NCI-H2171 treated with DMSO at 0.1 percent for 48 hours (cell line): Measurements from ENCODE around the gene RAD54L.
"Not testable (repeated sequence)": the region's sequence is repeated elsewhere in the genome, so short reads cannot be mapped to it uniquely, and the experiment has no call there.

Experiments used
- DNase-seq: peaks from one replicate; lab custom pipeline; 2025; lab: John Stamatoyannopoulos, UW

RAD54L gene

DNA sequence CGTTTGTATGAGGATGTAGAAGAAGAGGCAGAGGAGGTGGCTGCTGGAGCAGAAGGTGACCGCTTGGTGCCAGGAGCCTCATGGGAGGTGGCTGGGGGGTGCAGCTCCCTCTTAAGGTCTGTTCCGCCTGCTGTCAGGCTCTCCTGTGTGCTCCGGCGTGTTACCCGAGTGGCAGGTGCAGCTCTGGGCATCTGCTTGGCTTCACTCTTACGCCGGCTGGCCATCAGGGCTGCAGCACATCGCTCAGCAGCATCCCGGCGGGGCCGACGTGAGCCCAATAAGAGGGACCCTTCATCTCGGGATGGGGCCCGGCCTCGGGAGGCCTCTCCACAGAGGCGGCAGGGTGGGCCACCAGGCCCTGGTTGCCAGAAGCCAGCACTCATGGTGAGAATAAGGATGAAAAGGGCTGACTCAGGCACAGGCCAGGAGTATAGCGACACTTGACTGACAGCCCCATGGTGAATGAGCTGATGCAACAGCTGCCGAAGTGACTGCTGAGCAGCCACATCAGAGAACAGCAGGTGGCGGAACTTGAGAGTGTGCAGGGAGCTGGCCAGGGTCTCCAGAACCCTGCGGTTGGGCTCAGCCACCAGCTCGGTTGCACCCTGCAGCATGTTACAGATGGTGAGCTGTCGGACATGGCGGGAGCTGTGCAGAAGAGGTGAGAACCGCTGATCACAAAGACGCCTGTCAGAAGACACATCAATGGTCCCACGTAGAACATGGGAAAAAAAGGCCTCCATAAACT is 38.3 kb downstream of the RAD54L start:
- peak; percentile 95 for DNase-seq

DNA sequence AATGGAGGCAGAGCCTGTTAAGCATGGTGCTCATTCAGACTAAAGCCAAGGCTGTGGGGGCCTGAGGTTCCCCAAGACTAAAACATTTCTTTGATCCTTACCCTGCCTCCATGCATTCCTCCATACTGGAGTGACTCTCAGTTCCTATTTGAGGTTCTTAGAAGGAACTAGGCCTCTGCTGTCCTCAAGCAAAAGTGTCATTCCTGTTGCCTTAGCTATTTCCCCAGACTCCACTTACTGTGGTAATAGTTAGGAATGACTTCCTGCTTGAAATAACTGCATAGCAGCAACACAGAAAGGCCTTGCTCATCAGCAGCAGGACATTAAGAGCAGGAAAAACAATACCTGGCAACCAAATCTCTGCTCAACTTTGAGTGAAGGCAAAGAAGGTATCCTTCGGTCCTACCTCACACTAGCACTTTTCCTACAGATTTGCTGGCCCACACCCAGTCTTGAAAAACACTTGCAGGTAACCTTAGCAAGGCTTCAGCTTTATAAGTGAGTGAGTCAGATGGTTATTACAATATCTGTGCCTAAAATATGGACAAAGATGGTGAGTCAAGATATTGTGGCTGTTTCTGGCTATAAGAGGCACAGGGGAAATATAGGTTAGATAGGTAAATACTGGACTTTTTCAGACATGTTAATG is 41.0 kb downstream of the RAD54L start:
- DNase-seq: no peak

DNA sequence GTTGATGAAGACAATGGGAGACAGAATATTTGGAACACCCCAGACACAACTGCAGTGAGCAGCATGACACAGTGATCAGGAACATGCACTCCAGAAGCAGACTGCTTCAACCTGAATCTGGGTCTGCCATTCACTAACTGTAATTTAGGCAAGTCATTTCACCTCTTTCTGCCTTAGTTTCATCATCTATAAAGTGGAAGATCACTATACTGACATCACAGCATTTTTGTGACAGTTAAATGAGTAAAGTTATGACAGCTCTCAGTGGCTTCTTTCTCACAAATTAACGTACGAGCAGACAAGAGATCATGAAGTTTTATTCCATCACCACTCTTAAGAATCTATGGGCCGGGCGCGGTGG is 41.6 kb downstream of the RAD54L start:
- no peak for DNase-seq

DNA sequence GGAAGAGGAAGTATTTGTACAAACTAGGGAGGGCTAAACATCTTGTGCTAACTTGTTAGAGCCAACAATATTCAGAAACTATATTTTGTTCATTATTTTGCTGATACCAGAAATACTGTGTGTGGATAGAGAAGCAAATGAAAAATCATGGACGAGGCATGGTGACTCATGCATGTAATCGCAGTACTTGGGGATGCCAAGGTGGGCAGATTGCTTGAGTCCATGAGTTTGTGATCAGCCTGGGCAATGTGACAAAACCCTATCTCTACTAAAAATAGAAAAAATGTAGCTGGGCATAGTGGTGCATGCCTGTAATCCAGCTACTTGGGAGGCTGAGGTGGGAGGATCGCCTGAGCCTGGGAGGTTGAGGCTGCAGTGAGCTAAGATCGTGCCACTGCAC is 42.4 kb downstream of the RAD54L start:
- no peak for DNase-seq

DNA sequence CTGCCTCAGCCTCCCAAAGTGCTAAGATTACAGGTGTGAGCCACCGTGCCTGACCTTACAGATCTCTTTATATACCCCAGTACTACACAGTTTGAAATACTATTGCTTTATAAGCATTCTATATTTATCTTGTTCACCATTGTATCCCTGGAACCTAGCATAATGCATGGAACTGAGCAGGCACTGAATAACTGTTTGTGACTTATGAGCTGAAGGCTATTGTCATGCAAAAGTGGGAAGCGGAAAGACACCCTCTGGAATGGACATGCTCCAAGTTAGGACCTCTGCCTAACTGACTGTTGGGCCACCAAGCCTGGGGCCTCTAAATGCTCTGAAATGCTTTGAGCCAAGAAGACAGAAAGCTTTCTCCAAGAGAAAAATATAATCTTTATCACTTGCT is 47.7 kb downstream of the RAD54L start:
- DNase-seq: no peak

DNA sequence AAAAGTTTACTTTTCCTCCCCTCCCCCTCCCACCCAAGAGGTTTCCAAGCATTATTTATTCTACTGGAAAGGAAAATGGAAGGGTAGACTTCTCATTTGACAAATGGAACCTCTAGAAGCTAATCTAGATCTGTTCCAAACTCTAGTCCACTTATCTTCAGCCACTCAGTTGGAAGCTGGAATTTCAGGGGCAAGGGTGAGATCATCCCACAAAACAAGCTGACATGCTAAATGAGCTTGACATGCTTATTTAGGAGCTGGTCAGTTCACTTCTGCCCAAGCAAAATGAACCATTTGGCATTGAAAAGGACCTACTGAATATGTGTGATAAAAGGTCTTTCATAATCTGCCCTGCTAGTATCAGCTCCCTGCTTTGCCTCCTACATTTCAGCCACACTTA is 50.8 kb downstream of the RAD54L start:
- DNase-seq: no peak

DNA sequence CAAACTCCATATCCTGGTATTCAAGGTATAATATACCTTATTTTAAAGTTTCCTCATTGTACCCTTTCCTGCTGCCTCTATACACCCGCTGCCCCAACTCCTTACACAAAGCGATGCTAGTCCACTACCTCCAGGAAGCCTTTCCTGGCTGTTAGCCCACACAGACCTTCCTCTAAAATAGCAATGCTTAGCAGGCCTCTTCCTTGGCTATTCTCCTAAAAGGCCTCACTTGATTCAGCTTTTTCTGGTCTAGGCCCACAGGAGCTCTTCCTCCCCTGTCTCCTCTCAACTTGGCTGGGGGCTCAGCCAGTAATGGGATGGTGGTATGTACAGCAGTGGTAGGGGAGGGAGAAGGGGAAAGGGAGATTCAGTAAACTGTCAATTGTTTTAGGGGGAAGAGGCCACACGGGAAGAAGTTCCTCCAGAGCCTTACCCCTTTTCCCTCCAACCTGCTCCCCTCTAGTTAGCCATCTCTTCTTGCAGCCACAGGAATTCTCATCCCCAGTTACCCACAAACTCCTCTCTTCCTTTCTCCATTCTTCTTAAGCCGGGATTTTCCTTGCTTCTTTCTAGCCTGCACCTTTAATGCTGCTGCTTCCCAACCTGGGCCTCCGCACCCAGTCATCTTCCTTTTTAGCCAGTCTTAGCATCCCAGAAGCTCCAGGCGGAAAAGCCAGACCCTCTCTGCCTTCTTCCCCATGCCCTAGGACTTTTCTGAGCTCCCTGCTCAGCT is 53.3 kb downstream of the RAD54L start:
- no peak for DNase-seq

DNA sequence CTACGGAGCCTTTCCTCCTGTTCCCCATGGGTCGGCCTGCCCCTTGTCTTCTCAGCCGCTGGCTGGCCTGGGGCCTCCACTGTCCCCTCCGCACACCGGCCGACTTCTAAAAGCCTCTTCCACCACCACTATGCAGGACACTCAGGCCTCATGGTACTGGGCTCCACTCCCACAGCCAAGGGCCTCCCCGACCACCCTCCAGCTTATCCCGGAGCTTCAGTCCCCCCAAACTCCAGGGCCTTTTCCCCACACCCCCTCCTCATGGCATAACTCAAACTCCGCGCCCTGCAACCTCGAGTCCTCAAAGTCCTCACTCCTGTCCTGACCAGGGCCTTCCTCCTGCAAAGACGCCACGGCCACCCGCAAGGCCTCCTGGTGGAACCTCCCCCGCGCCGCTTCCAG is 53.8 kb downstream of the RAD54L start:
- no peak for DNase-seq

DNA sequence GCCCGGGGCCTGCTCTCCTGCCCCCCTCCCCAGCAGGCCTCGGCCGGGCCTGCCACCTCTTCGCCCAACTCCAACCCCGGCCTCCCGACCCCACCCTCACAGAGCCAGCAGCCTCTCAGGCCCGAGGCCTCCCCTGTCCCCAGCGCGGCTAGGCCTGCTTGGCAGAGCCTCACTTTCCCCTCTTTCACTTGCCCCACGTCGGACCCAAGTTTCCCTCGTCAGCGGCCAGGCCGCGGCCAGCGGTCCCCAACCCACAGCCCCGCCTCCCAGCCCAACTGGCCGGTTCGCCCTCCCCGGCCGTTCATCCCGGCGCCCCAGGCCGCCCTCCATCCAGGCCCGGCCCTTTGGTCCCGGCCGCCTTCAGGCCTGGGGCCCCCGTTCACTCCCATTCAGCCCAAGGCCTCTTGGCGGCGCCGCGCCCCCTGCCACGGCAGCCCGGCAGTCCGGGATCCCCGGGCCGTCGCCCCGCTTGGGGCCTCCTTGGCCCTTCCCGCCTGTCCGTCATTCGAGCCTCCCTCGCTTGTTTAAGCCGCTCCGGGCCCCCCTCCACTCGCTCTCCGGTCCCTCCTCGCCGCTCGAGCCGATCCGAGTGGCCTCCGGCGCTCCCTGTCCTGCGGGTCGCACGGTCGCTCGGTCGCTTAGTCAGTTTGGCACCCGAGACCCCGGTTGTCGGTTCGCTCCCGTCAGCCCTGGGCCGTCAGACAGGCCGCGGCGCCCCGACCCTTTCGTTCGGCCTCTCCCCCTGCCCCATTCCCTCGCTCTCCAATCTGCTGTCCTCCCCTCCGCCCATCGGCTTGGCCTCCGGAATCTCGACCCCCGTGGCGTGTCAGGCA is 54.5 kb downstream of the RAD54L start:
- DNase-seq: peak; percentile 32

DNA sequence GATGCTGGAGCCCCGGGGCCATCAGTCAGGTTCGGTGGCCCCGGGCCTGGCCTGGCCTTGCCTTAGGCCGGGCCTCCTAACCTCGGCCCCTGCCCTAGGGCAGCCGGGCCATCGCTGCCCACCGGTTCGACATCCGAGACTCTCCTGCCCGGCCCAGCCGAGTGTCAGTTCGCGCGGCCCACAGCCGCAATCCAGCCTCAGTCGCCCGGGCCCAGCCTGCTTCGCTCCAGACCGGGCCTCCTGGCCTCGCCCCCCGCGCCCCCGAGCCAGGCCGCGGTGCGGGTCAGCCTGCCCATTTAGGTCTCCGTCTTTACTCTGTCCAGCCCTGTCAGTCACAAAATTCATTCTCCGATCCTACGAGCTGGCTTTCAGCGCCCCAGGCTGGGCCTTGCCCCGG is 55.1 kb downstream of the RAD54L start:
- no peak for DNase-seq

DNA sequence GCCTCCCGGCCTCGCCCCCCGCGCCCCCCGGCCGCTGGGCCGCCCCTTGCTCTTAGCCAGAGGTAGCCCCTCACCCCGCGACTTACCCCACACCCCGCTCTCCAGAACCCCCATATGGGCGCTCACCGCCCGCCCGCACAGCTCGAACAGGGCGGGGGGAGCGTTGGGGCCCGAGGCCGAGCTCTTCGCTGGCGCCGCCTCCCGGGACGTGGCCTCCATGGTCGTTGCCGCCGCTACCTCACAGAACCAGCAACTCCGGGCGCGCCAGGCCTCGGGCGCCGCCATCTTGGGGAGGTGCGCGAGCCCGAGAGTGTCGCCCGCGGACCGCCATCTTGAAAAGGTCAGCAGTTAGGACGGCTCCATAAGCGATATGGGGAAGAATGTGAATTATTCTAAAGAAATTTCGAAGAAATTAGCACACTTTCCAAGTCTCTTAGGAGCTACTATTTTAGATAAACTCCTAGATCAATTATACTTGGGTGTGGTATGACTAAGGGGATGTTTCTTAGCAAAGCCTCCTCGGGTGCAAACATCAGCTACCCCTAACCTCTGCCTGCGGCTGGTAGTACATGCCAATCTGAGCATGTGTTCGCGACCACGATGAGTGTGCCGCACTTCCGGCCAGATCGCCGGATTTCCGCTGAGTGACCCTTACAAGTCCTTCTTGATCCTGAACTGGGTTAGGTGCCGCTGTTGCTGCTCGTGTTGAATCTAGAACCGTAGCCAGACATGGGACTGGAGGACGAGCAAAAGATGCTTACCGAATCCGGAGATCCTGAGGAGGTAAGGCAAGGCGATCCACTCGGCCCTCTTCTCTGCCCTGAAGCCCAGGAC is 55.7 kb downstream of the RAD54L start, which contains the start of the genes LRRC41 and UQCRH:
Gene LRRC41 (minus strand): TSS at position 579 of the 834 bp plus-strand sequence. CDS start 294 bp downstream, at position 285.
Gene UQCRH (plus strand): TSS at position 661 of the 834 bp plus-strand sequence. CDS start 69 bp downstream, at position 730.
- peak; percentile 97 for DNase-seq

DNA sequence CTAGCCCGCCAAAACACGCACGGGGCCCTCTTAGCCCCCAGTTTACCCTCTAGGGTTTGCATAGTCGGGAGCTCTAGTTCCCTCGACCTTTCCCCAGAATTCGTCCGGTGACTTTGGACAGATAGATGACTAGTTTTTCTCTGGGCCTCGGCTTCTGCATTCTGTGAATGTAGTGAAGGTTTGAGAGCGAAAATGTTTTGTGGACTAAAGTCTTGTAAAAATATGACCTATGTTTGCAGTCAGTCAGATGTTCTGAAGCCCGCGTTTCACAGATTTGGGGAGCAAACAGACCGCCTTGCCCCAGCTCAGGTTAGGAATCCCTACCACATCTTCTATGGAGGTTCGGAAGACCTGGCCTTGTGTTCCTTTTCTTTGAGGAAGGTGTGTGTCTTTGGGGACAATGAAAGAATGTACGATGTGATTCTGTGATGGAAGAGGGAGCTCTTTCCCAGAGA is 56.3 kb downstream of the RAD54L start:
- no peak for DNase-seq

DNA sequence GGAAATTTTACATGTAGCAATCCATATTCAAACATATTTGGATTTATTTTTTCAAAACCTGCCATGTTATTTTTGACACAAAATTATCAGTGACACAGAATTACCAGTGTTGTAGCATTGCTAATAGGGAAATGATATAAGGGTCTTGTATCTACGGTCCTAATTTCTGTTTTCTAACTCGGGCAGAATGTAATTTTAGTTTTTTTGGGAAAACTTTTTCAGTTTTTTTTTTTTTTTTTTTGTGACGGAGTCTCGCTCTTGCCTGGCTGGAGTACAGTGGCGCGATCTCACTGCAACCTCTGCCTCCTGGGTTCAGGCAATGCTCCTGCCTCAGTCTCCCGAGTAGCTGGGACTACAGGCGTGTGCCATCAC is 58.6 kb downstream of the RAD54L start:
- DNase-seq: no peak

DNA sequence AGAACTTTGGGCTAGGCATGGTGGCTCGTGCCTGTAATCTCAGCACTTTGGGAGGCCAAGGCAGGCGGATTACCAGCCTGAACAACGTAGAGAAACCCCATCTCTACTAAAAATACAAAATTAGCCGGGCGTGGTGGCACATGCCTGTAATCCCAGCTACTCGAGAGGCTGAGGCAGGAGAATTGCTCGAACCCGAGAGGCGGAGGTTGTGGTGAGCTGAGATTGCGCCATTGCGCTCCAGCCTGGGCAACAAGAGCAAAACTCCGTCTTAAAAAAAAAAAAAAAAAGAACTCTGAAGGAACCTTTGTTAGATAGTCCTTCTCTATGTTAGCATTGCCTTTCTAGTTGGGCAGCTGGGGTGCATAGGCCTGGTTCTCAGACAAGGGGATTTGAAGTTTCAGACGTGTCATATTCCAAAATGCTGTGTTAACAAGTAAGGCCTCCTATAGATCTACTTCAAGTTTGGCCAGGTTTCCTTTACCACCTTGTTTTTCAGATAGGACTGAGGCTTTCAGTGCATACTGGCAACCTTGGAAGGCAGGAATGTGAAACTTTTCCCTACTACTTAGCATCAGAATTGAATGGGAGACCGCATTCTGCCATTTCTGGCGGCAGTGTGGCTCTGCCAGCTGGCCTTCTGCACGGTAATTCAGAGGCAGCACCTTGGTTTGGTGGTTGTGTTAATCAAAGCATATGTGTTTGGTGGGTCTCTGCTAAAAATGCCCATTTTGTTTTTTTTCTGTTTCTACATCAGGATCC is 62.0 kb downstream of the RAD54L start:
- no peak for DNase-seq

DNA sequence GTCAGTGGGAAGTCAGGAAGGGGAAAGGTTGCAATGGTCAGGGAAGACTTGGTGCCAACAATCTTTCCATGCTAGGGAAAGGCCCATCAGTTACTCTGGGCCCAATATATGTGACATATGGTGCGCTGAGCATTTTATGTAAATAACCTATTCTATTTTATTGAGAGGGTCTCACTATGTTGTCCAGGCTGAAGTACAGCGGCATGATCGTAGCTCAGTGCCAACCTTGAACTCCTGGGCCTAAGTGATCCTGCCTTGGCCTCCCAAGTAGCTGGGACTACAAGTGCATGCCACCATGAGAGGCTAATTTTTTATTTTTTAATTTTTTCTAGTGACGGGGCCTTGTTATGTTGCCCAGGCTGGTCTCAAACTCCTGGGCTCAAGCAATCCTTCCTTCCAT is 62.8 kb downstream of the RAD54L start:
- DNase-seq: no peak

DNA sequence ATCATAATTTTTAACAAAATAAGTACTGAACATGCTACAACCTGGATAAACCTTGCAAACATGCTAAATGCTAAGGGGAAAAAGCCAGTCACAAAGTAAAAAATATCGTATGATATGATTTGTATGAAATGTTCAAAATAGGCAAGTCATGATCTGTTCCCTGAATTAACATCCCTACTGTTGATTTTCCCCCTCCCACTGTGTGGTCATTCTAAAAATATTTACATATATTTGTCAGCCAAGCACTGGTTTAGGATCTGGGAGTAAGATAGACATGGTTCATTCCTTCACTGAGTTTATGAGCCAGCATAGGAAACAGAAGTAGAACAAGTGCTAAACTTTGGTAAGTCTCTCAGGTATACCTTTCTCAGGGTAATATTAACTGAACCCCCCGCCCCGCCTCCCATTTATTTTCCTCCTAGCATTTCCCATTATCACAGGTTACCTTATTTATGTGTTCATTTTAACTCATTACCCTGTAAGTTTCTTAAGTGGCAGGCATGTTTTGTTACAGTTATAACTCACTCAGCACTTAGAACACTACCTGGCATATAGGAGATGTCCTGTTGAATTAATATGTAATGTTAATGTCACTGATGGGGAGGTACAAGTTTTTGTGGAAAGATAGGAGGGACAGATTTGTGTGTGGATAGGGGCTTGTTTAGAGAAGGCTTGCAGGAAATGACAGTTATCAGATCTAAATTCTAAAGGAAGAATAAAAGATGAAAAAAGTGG is 68.3 kb downstream of the RAD54L start:
- no peak for DNase-seq

DNA sequence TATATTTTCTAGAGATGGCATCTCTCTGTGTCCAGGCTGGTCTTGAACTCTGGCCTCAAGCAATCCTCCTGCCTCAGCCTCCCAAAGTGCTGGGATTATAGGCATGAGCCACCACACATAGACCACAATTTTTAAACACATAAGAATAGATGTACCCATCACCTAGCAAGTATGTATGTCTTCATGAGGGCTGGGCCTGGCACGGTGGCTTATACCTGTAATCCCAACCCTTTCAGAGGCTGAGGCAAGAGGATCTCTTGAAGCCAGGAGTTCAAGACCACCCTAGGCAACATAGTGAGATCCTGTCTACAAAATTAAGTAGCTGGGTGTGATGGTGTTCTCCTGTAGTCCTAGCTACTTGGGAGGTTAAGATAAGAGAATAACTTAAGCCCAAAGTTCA is 69.8 kb downstream of the RAD54L start:
- no peak for DNase-seq

DNA sequence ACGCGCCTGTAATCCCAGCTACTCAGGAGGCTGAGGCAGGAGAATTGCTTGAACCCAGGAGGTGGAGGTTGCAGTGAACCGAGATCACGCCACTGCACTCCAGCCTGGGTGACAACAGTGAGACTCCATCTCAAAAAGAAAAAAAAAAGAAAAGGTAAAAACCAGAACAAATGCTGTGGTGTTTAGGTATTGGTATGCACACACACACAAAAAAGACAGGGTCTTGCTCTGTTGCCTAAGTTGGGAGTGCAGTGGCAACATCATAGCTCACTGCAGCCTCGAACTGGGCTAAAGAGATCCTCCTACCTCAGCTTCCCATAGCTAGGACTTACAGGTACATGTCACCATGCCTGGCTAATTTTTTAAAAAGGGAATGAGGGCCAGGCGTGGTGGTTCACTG is 71.7 kb downstream of the RAD54L start:
- not testable (repeated sequence) for DNase-seq
